ENCODE results near the gene SMG6. TPM values are rescaled to one million over a fixed set of nuclear protein-coding genes. Genes with fewer than 3 reads are reported as not detected.

The SMG6 gene
- total and polyA plus RNA-seq, 2 donors (not counting 3 experiments of a cell fraction or from before 2014, with no cell fraction given): 40.1 to 42.2 TPM

DNA sequence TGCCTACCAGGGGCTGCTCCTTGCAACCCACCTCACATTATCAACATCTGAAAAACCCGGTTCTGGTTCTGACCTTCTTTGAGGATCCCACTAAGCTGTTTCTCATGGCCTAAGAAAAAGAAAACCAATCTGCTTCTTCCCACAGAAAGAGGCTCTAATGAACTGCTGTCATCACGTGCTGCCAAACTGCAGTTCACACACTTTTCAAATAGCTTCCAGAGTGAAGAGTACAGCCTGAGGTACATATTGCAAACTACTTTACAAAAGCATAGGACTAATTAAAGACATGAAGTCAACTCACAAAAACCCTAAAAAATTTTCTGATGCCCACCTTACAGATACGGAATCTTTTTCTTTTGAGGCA, 36.7 kb downstream of the SMG6 start:
- Histone ChIP-seq H4K20me1 (replicated peaks; ENCODE audit: control insufficient read depth, extremely low read depth, insufficient read depth, low read length) (no peaks in the 10 kb centered on the region), H3K27ac (ENCODE audit: insufficient read depth, low read depth, low read length) (no peak overlapping the region), H3K79me2 (ENCODE audit: control insufficient read depth, insufficient read depth, low read length) (no peaks in the 10 kb centered on the region), H2AFZ (ENCODE audit: low read depth, low read length) (no peak overlapping the region), H3K4me1 (ENCODE audit: control insufficient read depth, extremely low read depth, insufficient read depth, low read length) (no peaks in the 10 kb centered on the region), H3K9me1 (replicated peaks; ENCODE audit: control insufficient read depth, extremely low read depth, insufficient read depth, low read length) (no peaks in the 10 kb centered on the region), H3K4me2 (ENCODE audit: insufficient read depth, low read length) (no peak overlapping the region), H3K9ac (replicated peaks; ENCODE audit: extremely low read depth, insufficient read depth, low read length) (no peak overlapping the region), H3K36me3 (ENCODE audit: control insufficient read depth in 2 of 2, extremely low read depth in 1 of 2, insufficient read depth in 2 of 2, low read length in 2 of 2) (peaks cover under 1 to 3% of the 10 kb centered on the region in 2 experiments), H3K9me3 (replicated peaks; ENCODE audit: control insufficient read depth, insufficient read depth, low read length) (no peaks in the 10 kb centered on the region), H3K4me3 (replicated peaks in 1 of 3; ENCODE audit: insufficient read depth in 1 of 3, low read depth in 1 of 3, low read length in 3 of 3) (no peak overlapping the region), H3K27me3 (ENCODE audit: control insufficient read depth in 2 of 2, insufficient read depth in 2 of 2, low read length in 2 of 2) (no peaks in the 10 kb centered on the region)
- dilution Hi-C loops (cut with MboI; ENCODE audit: extremely low pct_ligation_motif_present, low sequenced_read_pairs) (no loop called here), intact Hi-C loops (cut with micrococcal nuclease) (no loop called here)
- TF ChIP-seq POLR2A (IDR thresholded peaks at IDR 0.05; ENCODE audit: low read depth, low read length): no peak
- no peak for TF ChIP-seq FOS (IDR thresholded peaks at IDR 0.05; ENCODE audit: borderline replicate concordance, insufficient read depth, low read length)
- TF ChIP-seq JUN (IDR thresholded peaks at IDR 0.05; ENCODE audit: borderline replicate concordance, insufficient read depth, insufficient read length, low read depth): no peak
- no peak for TF ChIP-seq MAX (IDR thresholded peaks at IDR 0.05; ENCODE audit: insufficient read depth, insufficient read length)
- no peak for TF ChIP-seq EZH2 (IDR thresholded peaks at IDR 0.05; ENCODE audit: borderline replicate concordance, low read depth, low read length, severe bottlenecking)
- no peak for TF ChIP-seq MYC (IDR thresholded peaks at IDR 0.05; ENCODE audit: low read depth, low read length)
- TF ChIP-seq CTCF (IDR thresholded peaks at IDR 0.05; ENCODE audit: extremely low read depth in 1 of 2, insufficient read depth in 1 of 2, low read depth in 1 of 2, low read length in 2 of 2): no peak
- no peak for TF ChIP-seq GATA2 (IDR thresholded peaks at IDR 0.05; ENCODE audit: insufficient read depth, insufficient read length, low read depth, low read length)
- no peak for TF ChIP-seq POLR2AphosphoS5 (IDR thresholded peaks at IDR 0.05; ENCODE audit: insufficient read depth, low read depth, low read length)
- DNase-seq (ENCODE audit: low read depth, low spot score): no peak
- BruUV-seq (replicated peaks): no TSS peak
- ChIA-PET CTCF (interaction anchor here (1.6 to 1.9 kb wide), 2 partner anchors 14 to 212 kb away, joined by 3 to 4 read pairs; partner anchors contain the start of gene HIC1), POLR2A (no interaction called here)
- no peak for FAIRE-seq
